ENCODE results near the gene TMBIM6. TPM values are rescaled to one million over a fixed set of nuclear protein-coding genes. Genes with fewer than 3 reads are reported as not detected.
"Not testable (repeated sequence)": the region's sequence is repeated elsewhere in the genome, so short reads cannot be mapped to it uniquely, and the experiment has no call there.

TMBIM6 gene
- total RNA-seq, 4 donors from 2014 or later = 201 to 298 (median 263) TPM

GRCh38 chr12:49776858-49777257, 35.5 kb downstream of the TMBIM6 start:
- intact Hi-C loops (cut with DNase I; ENCODE audit: low total_unique reads) = no loop called here
- H3K27me3 ChIP-seq = no peaks in the 10 kb centered on the region
- no peak overlapping the region for H3K4me3 ChIP-seq
- H3K9me3 ChIP-seq = no peaks in the 10 kb centered on the region
- TF ChIP-seq POLR2A (IDR thresholded peaks at IDR 0.05) (no peak), CTCF (IDR thresholded peaks at IDR 0.05) (no peak)
- no peak overlapping the region for H3K27ac ChIP-seq
- H3K36me3 ChIP-seq = no peaks in the 10 kb centered on the region
- no peak for DNase-seq
- H3K4me1 ChIP-seq = no peaks in the 10 kb centered on the region

- Histone ChIP-seq H3K4me1 (no peaks in the 10 kb centered on the region), H3K27me3 (no peaks in the 10 kb centered on the region), H3K4me3 (no peak overlapping the region), H3K36me3 (no peaks in the 10 kb centered on the region), H3K9me3 (no peaks in the 10 kb centered on the region), H3K27ac (no peak overlapping the region)
- DNase-seq = no peak
- TF ChIP-seq CTCF (IDR thresholded peaks at IDR 0.05) (no peak), POLR2A (IDR thresholded peaks at IDR 0.05) (no peak)
- intact Hi-C loops (cut with DNase I; ENCODE audit: low total_unique reads) = no loop called here
Observed at GRCh38 chr12:49777341-49777740, 36.0 kb downstream of the TMBIM6 start.

GRCh38 chr12:49777800-49778748, 36.7 kb downstream of the TMBIM6 start:
- Histone ChIP-seq H3K36me3 (no peaks in the 10 kb centered on the region), H3K9me3 (no peaks in the 10 kb centered on the region), H3K4me1 (no peaks in the 10 kb centered on the region), H3K4me3 (no peak overlapping the region), H3K27me3 (no peaks in the 10 kb centered on the region), H3K27ac (no peak overlapping the region)
- DNase-seq = no peak
- intact Hi-C loops (cut with DNase I; ENCODE audit: low total_unique reads) = no loop called here
- TF ChIP-seq CTCF (IDR thresholded peaks at IDR 0.05) (peak; percentile 46 to 66 (median 62)), POLR2A (IDR thresholded peaks at IDR 0.05) (no peak)

- DNase-seq = no peak
- Histone ChIP-seq H3K9me3 (no peaks in the 10 kb centered on the region), H3K36me3 (no peaks in the 10 kb centered on the region), H3K27ac (no peak overlapping the region), H3K27me3 (no peaks in the 10 kb centered on the region), H3K4me1 (no peaks in the 10 kb centered on the region), H3K4me3 (no peak overlapping the region)
- no peak for TF ChIP-seq POLR2A (IDR thresholded peaks at IDR 0.05)
- no peak for TF ChIP-seq CTCF (IDR thresholded peaks at IDR 0.05)
- intact Hi-C loops (cut with DNase I; ENCODE audit: low total_unique reads) = no loop called here
Observed at GRCh38 chr12:49779581-49779980, 38.2 kb downstream of the TMBIM6 start.

- H3K27me3 ChIP-seq; H3K9me3 ChIP-seq; DNase-seq; H3K36me3 ChIP-seq; H3K27ac ChIP-seq; intact Hi-C loops (cut with DNase I; ENCODE audit: low total_unique reads); H3K4me3 ChIP-seq; H3K4me1 ChIP-seq: not testable (repeated sequence)
Observed at GRCh38 chr12:49780914-49781313, 39.6 kb downstream of the TMBIM6 start.
